Stimulated activated CD8-positive, alpha-beta memory T cell treated with anti-CD3 and anti-CD28 coated beads, Interleukin-4, amount 100 ng/mL, for 24 hours (primary cell): ENCODE results near the gene MDM4.

ENCODE experiments used
- DNase-seq: peaks from one replicate; pipeline ENCODE4 v3.0.0-alpha.2; 2020; ENCODE audit warnings: low read depth

Gene MDM4

GRCh38 chr1:204491655-204492054 lies 24.6 kb upstream of the MDM4 start:
- no peak for DNase-seq

- no peak for DNase-seq
These were observed 22.8 kb upstream of the MDM4 start for GRCh38 chr1:204493145-204493983.

GRCh38 chr1:204493984-204494280 lies 22.3 kb upstream of the MDM4 start:
- peak; percentile 26 for DNase-seq

GRCh38 chr1:204494281-204495077 lies 21.7 kb upstream of the MDM4 start, which contains the start of gene PIK3C2B:
PIK3C2B (minus strand) TSS chr1:204494805; CDS start chr1:204469802, 25,003 bp downstream.
- peak; percentile 54 for DNase-seq

- DNase-seq, result no peak
These were observed 21.0 kb upstream of the MDM4 start for GRCh38 chr1:204495078-204495753.

GRCh38 chr1:204495777-204496176 lies 20.4 kb upstream of the MDM4 start:
- no peak for DNase-seq

- DNase-seq, result no peak
These were observed 17.2 kb upstream of the MDM4 start for GRCh38 chr1:204498981-204499380.

GRCh38 chr1:204499511-204500468 lies 16.4 kb upstream of the MDM4 start:
- DNase-seq, result no peak

GRCh38 chr1:204502241-204502640 lies 14.0 kb upstream of the MDM4 start:
- no peak for DNase-seq

- DNase-seq, result no peak
These were observed 12.9 kb upstream of the MDM4 start for GRCh38 chr1:204503122-204503912.

GRCh38 chr1:204503913-204504519 lies 12.2 kb upstream of the MDM4 start:
- no peak for DNase-seq

GRCh38 chr1:204505674-204506200 lies 10.5 kb upstream of the MDM4 start:
- no peak for DNase-seq

- peak; percentile 57 for DNase-seq
These were observed 9.8 kb upstream of the MDM4 start for GRCh38 chr1:204506201-204506968.

GRCh38 chr1:204506969-204507316 lies 9.3 kb upstream of the MDM4 start:
- peak; percentile 71 for DNase-seq

GRCh38 chr1:204507317-204508105 lies 8.7 kb upstream of the MDM4 start:
- DNase-seq, result no peak

- no peak for DNase-seq
These were observed 7.0 kb upstream of the MDM4 start for GRCh38 chr1:204509186-204509635.

- DNase-seq, result no peak
These were observed 4.8 kb upstream of the MDM4 start for GRCh38 chr1:204511366-204511765.

GRCh38 chr1:204513117-204513716 lies 3.0 kb upstream of the MDM4 start:
- no peak for DNase-seq
